WERI-Rb-1 (cell line): ENCODE measurements around the gene SRGAP1.

Experiments
- DNase-seq: peaks from one replicate; pipeline ENCODE4 v3.0.0-alpha.2; 2020
- H3K27ac ChIP-seq: fragments of 250-450 bp; sonication (Bioruptor Pico); 2 replicates; pipeline ENCODE4 v1.5.1; 2020; ENCODE audit warnings: mild to moderate bottlenecking, moderate library complexity
- H3K27me3 ChIP-seq: fragments of 250-450 bp; sonication (Bioruptor Pico); 2 replicates; pipeline ENCODE4 v1.5.1; 2021; ENCODE audit warnings: mild to moderate bottlenecking, low read depth, moderate library complexity; ENCODE audit not compliant: insufficient read depth, severe bottlenecking
- H3K36me3 ChIP-seq: fragments of 250-450 bp; sonication (Bioruptor Pico); 2 replicates; pipeline ENCODE4 v1.5.1; 2020; ENCODE audit warnings: mild to moderate bottlenecking, moderate library complexity
- H3K4me3 ChIP-seq: 2 replicates; pipeline ENCODE4 v1.5.1; 2011; ENCODE audit warnings: low read depth, mild to moderate bottlenecking, control low read depth, low read length
- H3K9me3 ChIP-seq: fragments of 250-450 bp; sonication (Bioruptor Pico); 2 replicates; pipeline ENCODE4 v1.5.1; 2021; ENCODE audit warnings: mild to moderate bottlenecking, moderate library complexity; ENCODE audit not compliant: severe bottlenecking
- CTCF ChIP-seq: IDR thresholded peaks from 2 replicates; pipeline ENCODE4 v1.5.1; 2011; ENCODE audit warnings: low read depth, mild to moderate bottlenecking, control low read depth, inconsistent platforms, low read length

The SRGAP1 gene

GRCh38 chr12:63937378-63938316 lies 93.1 kb downstream of the SRGAP1 start:
- no peaks in the 10 kb centered on the region for H3K27me3 ChIP-seq

DNA sequence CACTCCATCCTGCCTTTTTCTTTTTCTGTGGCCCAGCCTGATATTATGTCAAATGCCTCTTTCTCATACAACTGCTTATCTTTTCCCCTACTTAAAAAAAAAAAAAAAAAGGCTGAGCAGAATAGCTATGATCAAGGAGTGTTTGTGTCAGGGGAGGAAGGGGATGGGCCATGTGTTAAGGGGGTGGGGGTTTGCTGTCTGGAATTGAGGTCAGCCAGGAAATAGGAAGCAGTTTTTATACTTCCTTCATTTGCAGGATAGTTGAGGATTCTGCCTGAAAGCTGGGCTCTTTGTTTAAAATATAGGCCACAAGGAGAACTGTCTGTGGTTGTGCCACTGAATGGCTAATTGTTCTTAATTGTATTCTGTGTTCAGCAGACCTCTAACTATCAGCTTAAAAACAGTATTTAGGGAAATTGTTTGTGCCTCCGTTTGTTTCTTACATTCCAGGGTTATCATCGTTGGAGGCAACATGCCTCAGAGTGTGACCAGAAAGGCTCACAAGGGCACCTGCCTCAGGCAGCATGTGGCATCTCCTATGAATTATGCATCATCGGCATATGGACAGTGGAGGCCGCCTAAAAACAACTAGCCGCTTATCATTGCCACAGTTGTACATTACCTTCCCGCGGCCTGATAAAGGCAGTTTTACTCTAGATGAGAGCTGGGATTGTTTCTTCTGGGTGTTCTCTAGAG lies 96.0 kb downstream of the SRGAP1 start:
- Histone ChIP-seq H3K27me3 (no peaks in the 10 kb centered on the region), H3K27ac (no peak overlapping the region), H3K9me3 (no peaks in the 10 kb centered on the region), H3K36me3 (no peaks in the 10 kb centered on the region), H3K4me3 (no peak overlapping the region)
- TF ChIP-seq CTCF, result no peak
- DNase-seq, result no peak

More at GRCh38 chr12:63937378-63938316, 93.1 kb downstream of the SRGAP1 start:
- no peak overlapping the region for H3K4me3 ChIP-seq
- no peak for DNase-seq
- no peaks in the 10 kb centered on the region for H3K36me3 ChIP-seq
- H3K27ac ChIP-seq, result no peak overlapping the region
- TF ChIP-seq CTCF, result no peak
- no peaks in the 10 kb centered on the region for H3K9me3 ChIP-seq

DNA sequence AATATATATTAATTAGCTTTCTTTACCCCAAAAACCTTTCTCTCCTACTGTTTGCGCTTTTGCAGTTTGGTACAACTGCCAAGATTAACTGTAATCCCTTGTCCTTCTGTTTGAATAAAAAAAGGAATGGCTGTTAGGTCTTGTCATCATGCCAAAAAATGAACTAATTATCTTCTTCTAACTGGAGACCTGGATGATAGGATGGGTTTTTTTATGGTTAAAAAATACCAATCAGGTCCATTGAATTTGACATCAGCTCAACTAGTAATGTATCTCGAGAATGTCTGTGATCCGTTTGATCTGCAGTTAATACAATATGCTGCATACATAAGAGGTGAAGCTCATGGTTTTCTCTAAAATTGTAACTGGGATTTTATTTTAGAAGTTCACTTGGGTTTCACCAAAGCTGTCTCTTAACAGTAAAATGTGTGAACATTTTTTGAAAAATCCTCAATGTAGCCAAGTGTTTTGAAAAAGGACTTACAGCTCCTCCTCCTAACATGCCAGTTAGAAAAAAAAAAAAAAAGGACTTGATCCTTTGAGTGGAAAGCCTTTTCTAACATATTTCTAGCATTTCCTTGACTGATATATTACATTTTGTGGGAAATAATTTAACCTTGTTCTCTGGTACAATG lies 96.8 kb downstream of the SRGAP1 start:
- Histone ChIP-seq H3K27me3 (no peaks in the 10 kb centered on the region), H3K9me3 (no peaks in the 10 kb centered on the region), H3K36me3 (no peaks in the 10 kb centered on the region), H3K27ac (no peak overlapping the region), H3K4me3 (no peak overlapping the region)
- no peak for TF ChIP-seq CTCF
- DNase-seq, result no peak

- Histone ChIP-seq H3K36me3 (no peaks in the 10 kb centered on the region), H3K9me3 (no peaks in the 10 kb centered on the region), H3K27me3 (no peaks in the 10 kb centered on the region), H3K27ac (no peak overlapping the region), H3K4me3 (no peak overlapping the region)
- DNase-seq, result no peak
- TF ChIP-seq CTCF, result no peak
Observed at GRCh38 chr12:63941879-63942278, 97.4 kb downstream of the SRGAP1 start.

DNA sequence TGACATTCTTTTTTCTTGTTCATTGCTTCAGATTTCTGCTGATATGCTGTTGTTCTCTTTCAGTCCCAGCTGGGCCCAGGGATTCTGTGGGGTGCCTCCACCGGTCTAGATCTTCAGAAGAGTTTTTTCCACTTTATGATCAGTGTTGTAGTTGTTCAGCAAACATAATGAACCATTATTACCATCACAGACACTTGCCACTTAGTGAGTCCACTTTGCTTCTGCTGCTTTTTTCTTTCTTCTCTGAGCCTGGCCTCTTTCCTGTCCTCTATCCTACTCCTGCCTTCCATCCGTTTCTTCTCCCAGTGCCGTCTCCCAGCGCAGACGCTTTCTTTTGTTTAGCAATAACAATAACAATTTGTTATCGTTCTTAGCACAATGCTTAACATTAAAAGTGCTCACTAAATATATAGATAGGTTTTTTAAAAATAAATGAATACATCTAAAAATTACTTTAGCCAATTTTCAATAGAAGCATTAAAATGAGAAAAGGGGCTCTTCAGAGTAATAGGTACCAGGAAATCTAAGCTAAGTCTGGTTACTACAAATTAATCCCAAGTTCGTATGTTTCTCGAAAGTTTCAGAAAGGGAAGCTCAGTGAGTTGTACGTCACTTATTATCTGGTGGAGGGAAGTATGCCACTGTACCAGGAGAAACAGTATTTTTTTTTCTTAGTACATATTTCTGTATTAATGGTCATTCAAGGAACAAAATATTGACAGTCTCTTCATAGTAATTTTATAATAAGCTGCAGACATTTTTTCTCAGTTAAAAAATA lies 98.2 kb downstream of the SRGAP1 start:
- H3K27ac ChIP-seq, result no peak overlapping the region
- TF ChIP-seq CTCF, result no peak
- DNase-seq, result no peak
- no peak overlapping the region for H3K4me3 ChIP-seq
- H3K9me3 ChIP-seq, result no peaks in the 10 kb centered on the region
- H3K27me3 ChIP-seq, result no peaks in the 10 kb centered on the region
- H3K36me3 ChIP-seq, result no peaks in the 10 kb centered on the region
